Loucy (cell line): ENCODE results near the gene WDR1.

Source experiments
- H2AFZ ChIP-seq: fragments of 200-600 bp; sonication (generic); 2 replicates; pipeline ENCODE4 v1.6.0; 2016; ENCODE audit warnings: antibody characterized with exemption, mild to moderate bottlenecking, low read length, moderate library complexity
- H3F3A ChIP-seq: fragments of 200-600 bp; 2 replicates; pipeline ENCODE4 v1.6.0; 2016; ENCODE audit warnings: antibody characterized with exemption, low read depth, mild to moderate bottlenecking
- H3K27me3 ChIP-seq: fragments of 200-600 bp; sonication (generic); 2 replicates; pipeline ENCODE4 v1.6.1; 2014; ENCODE audit warnings: low read length, mild to moderate bottlenecking; ENCODE audit not compliant: insufficient read depth, poor library complexity, severe bottlenecking
- H3K36me3 ChIP-seq: fragments of 200-600 bp; sonication (generic); 2 replicates; pipeline ENCODE4 v1.6.1; 2016; ENCODE audit warnings: low read length; ENCODE audit not compliant: insufficient read depth
- H3K4me1 ChIP-seq: fragments of 200-600 bp; sonication (generic); 2 replicates; pipeline ENCODE4 v1.5.1; 2014; ENCODE audit warnings: low read length, mild to moderate bottlenecking; ENCODE audit not compliant: insufficient read depth, poor library complexity, severe bottlenecking
- H3K4me2 ChIP-seq: fragments of 200-600 bp; sonication (generic); 2 replicates; pipeline ENCODE4 v1.6.0; 2014; ENCODE audit warnings: antibody characterized with exemption, low read length, low read depth, mild to moderate bottlenecking; ENCODE audit not compliant: poor library complexity, severe bottlenecking
- H3K4me3 ChIP-seq: fragments of 200-600 bp; sonication (generic); 2 replicates; pipeline ENCODE4 v1.5.1; 2014; ENCODE audit warnings: low read length, mild to moderate bottlenecking, mixed read lengths; ENCODE audit not compliant: poor library complexity, severe bottlenecking
- H3K79me2 ChIP-seq: fragments of 200-600 bp; sonication (generic); 2 replicates; pipeline ENCODE4 v1.6.1; 2014; ENCODE audit warnings: low read length; ENCODE audit not compliant: insufficient read depth
- H3K9ac ChIP-seq: fragments of 200-600 bp; sonication (generic); 2 replicates; pipeline ENCODE4 v1.6.0; 2014; ENCODE audit warnings: mild to moderate bottlenecking, low read depth, low read length, moderate library complexity; ENCODE audit not compliant: poor library complexity, severe bottlenecking
- H3K9me2 ChIP-seq: fragments of 200-600 bp; sonication (generic); replicated peaks from 2 replicates; pipeline ENCODE4 v1.6.1; 2016; ENCODE audit warnings: low read depth, low read length, mixed read lengths
- H3K9me3 ChIP-seq: fragments of 200-600 bp; sonication (generic); 2 replicates; pipeline ENCODE4 v1.6.1; 2014; ENCODE audit warnings: mild to moderate bottlenecking, antibody characterized with exemption, low read length, low read depth; ENCODE audit not compliant: insufficient read depth
- H4K20me1 ChIP-seq: fragments of 200-600 bp; sonication (generic); 2 replicates; pipeline ENCODE4 v1.6.0; 2014; ENCODE audit warnings: antibody characterized with exemption, low read length, mild to moderate bottlenecking; ENCODE audit not compliant: insufficient read depth, poor library complexity, severe bottlenecking
- EZH2phosphoT487 ChIP-seq: fragments of 200-600 bp; IDR thresholded peaks from 2 replicates; pipeline ENCODE4 v1.6.1; 2018; ENCODE audit warnings: antibody characterized with exemption, mild to moderate bottlenecking, moderate library complexity, borderline replicate concordance
- TF ChIP-seq, protein P1 (sequence below): fragments of 200-600 bp; sonication (generic); conservative IDR thresholded peaks from 2 replicates; pipeline ENCODE4 v1.5.1; 2014; ENCODE audit warnings: mild to moderate bottlenecking, antibody characterized with exemption, low read length

The WDR1 gene

GRCh38 chr4:10081218-10081606 is 35.4 kb downstream of the WDR1 start:
- H3K4me3 ChIP-seq: no peak overlapping the region
- no peaks in the 10 kb centered on the region for H3K4me1 ChIP-seq
- no peaks in the 10 kb centered on the region for H3K9me2 ChIP-seq
- no peak overlapping the region for H3K4me2 ChIP-seq
- H3K27me3 ChIP-seq: no peaks in the 10 kb centered on the region
- peaks cover 99% of the 10 kb centered on the region; the same call in 1 of the 2 replicates for H3K36me3 ChIP-seq
- H4K20me1 ChIP-seq: peaks cover 8% of the 10 kb centered on the region
- TF ChIP-seq, protein P1, sequence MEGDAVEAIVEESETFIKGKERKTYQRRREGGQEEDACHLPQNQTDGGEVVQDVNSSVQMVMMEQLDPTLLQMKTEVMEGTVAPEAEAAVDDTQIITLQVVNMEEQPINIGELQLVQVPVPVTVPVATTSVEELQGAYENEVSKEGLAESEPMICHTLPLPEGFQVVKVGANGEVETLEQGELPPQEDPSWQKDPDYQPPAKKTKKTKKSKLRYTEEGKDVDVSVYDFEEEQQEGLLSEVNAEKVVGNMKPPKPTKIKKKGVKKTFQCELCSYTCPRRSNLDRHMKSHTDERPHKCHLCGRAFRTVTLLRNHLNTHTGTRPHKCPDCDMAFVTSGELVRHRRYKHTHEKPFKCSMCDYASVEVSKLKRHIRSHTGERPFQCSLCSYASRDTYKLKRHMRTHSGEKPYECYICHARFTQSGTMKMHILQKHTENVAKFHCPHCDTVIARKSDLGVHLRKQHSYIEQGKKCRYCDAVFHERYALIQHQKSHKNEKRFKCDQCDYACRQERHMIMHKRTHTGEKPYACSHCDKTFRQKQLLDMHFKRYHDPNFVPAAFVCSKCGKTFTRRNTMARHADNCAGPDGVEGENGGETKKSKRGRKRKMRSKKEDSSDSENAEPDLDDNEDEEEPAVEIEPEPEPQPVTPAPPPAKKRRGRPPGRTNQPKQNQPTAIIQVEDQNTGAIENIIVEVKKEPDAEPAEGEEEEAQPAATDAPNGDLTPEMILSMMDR: no peak
- no peak overlapping the region for H3K9ac ChIP-seq
- H3F3A ChIP-seq: no peaks in the 10 kb centered on the region
- H3K9me3 ChIP-seq: no peaks in the 10 kb centered on the region
- no peak overlapping the region for H2AFZ ChIP-seq
- H3K79me2 ChIP-seq: 0 out of 2 replicates have a peak, but pooled peaks cover 3% of the 10 kb centered on the region

- Histone ChIP-seq H3K4me2 (no peak overlapping the region), H2AFZ (no peak overlapping the region), H3K79me2 (0 out of 2 replicates have a peak, but pooled peaks cover 3% of the 10 kb centered on the region), H3K4me3 (no peak overlapping the region), H4K20me1 (peaks cover 8% of the 10 kb centered on the region), H3K9me3 (no peaks in the 10 kb centered on the region), H3K27me3 (no peaks in the 10 kb centered on the region), H3K36me3 (peaks cover 99% of the 10 kb centered on the region; the same call in 1 of the 2 replicates), H3K4me1 (no peaks in the 10 kb centered on the region), H3K9me2 (no peaks in the 10 kb centered on the region), H3F3A (no peaks in the 10 kb centered on the region), H3K9ac (no peak overlapping the region)
- TF ChIP-seq, protein P1: no peak
- TF ChIP-seq EZH2phosphoT487: no peak
Measured at GRCh38 chr4:10080589-10081217, 35.9 kb downstream of the WDR1 start.

- no peaks in the 10 kb centered on the region for H3K9me2 ChIP-seq
- H3K4me3 ChIP-seq: no peak overlapping the region
- no peaks in the 10 kb centered on the region for H3K27me3 ChIP-seq
- H3K9me3 ChIP-seq: no peaks in the 10 kb centered on the region
- H3K4me1 ChIP-seq: no peaks in the 10 kb centered on the region
- no peak overlapping the region for H3K4me2 ChIP-seq
- no peak overlapping the region for H2AFZ ChIP-seq
- 0 out of 2 replicates have a peak, but pooled peaks cover under 1% of the 10 kb centered on the region for H3F3A ChIP-seq
- TF ChIP-seq, protein P1: no peak
- TF ChIP-seq EZH2phosphoT487: no peak
- peaks cover 8% of the 10 kb centered on the region for H4K20me1 ChIP-seq
- peaks cover 99% of the 10 kb centered on the region; the same call in 1 of the 2 replicates for H3K36me3 ChIP-seq
- H3K9ac ChIP-seq: no peak overlapping the region
- H3K79me2 ChIP-seq: 0 out of 2 replicates have a peak, but pooled peaks cover 3% of the 10 kb centered on the region
Measured at GRCh38 chr4:10079912-10080588, 36.5 kb downstream of the WDR1 start.
